Activated T-helper 1 cell treated with anti-CD3 and anti-CD28 coated beads, Interleukin-12 subunit alpha, Interleukin-12 subunit beta, Interleukin-2, Interleukin-4 antibody, amounts not matched to agents 30 ng/mL and 10 ng/mL and 1 ng/mL, durations not matched to agents 14 hours and 24 hours and 36 hours (primary cell): ENCODE data around the gene ALDH3B2. TPM values are rescaled to one million over a fixed set of nuclear protein-coding genes. Genes with fewer than 3 reads are reported as not detected.

Experiments used
- DNase-seq: peaks from one replicate; pipeline ENCODE4 v3.0.0; 2021; ENCODE audit warnings: low spot score
- H3K27ac Mint-ChIP-seq: one replicate; pipeline ENCODE4 v1.8.0; 2021; ENCODE audit warnings: mild to moderate bottlenecking, mixed read lengths
- H3K27me3 Mint-ChIP-seq: one replicate; pipeline ENCODE4 v1.8.0; 2022; ENCODE audit warnings: mild to moderate bottlenecking, moderate library complexity, mixed read lengths; ENCODE audit not compliant: insufficient read depth
- H3K36me3 Mint-ChIP-seq: one replicate; pipeline ENCODE4 v1.8.0; 2021; ENCODE audit warnings: low read depth, mixed read lengths
- H3K4me1 Mint-ChIP-seq: one replicate; pipeline ENCODE4 v1.8.0; 2021; ENCODE audit warnings: low read depth, mixed read lengths
- H3K4me3 Mint-ChIP-seq: one replicate; pipeline ENCODE4 v1.8.0; 2021; ENCODE audit warnings: mild to moderate bottlenecking, moderate library complexity, mixed read lengths
- H3K9me3 Mint-ChIP-seq: one replicate; pipeline ENCODE4 v1.8.0; 2021; ENCODE audit warnings: mixed read lengths
- intact Hi-C: fragments of 100-400 bp; cut with micrococcal nuclease; formaldehyde crosslinking; loops from one replicate; pipeline ENCODE4 v1.15.1; 2024
- total RNA-seq: library from RNA; stranded (reverse); gene quantifications from 2 replicates; pipeline ENCODE4 v1.2.3, GENCODE V29; 2022

ALDH3B2 gene
- total RNA-seq, 1 donor from 2014 or later = not detected

DNA sequence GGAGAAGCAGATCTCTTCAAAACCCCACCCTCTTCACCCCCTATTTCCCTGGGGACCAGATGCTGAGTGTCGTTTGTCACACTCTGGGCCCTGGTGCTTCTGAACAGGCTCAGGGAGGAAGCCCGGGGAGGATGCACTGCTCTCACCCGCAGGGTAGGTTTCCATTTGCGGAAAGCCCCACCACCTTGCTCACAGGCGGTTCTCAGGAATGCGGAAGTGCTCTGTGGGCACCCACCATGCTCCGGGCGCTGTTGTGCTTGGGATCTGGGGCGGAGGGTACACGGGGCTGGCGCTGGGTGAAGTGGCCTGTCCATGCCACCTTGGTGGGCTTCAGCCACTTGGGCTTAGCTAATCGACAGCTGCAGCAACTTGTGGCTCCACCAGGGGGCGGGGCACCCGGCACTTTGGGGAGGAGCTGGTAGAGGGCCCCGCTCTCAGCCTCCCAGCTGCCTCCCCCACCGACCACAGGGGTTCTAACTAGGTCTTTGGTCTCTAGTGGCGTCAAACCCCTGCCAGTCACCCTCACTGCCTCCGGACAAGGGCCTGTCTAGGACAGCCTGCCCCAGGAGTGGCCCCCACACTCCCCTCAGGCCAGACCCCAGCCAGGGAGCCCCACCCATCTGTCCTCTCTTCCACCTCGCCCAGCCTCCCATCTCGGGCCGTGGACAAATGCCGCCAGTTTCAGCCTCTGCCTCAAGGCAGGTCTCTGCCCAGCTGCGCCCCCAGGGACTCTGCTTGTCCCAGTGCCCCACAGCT lies 60.3 kb downstream of the ALDH3B2 start:
- H3K4me1 Mint-ChIP-seq = peaks cover 29% of the 10 kb centered on the region
- H3K27ac Mint-ChIP-seq = peak overlapping the region; percentile 98
- peak; percentile 86 for DNase-seq
- no peaks in the 10 kb centered on the region for H3K27me3 Mint-ChIP-seq
- peak overlapping the region; percentile 79 for H3K4me3 Mint-ChIP-seq
- H3K36me3 Mint-ChIP-seq = peaks cover 26% of the 10 kb centered on the region
- no peaks in the 10 kb centered on the region for H3K9me3 Mint-ChIP-seq
- intact Hi-C loops = loop anchor here (1.0 kb wide), 4 partner anchors 8 to 261 kb away; partner anchors contain the start of genes NDUFV1, NUDT8 and POLD4

DNA sequence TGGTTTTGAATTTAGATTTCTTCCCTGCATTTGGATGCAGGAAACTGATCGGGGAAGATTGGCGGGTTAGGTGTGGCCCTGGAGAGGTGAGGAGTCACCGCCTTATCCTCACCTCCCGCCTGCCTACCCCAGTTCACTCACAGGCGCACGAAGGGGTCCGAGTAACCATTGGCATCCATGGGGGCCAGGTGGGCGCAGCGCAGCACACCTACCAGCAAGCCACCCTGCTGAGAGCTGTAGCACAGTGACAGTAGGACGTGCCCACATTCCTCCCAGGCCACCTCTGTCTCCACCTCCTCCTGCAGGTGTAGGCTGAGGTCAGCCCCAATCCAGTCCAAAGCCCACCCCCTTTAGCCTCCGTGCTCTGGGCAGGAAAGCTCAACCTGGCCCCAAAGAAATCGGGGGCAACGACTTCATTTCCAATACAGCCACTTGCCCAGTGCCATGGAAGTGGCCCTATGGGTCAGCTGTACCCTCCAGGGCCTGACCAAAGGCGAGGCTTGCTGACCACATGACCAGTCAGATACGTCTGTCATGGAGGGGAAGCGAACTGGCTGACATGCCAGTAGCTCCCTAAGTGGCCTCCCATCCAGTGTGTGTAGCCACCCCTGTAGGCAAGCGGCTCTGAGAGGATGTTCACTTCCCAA lies 61.0 kb downstream of the ALDH3B2 start:
- H3K9me3 Mint-ChIP-seq = no peaks in the 10 kb centered on the region
- H3K4me1 Mint-ChIP-seq = peaks cover 36% of the 10 kb centered on the region
- H3K36me3 Mint-ChIP-seq = peaks cover 33% of the 10 kb centered on the region
- H3K4me3 Mint-ChIP-seq = peak overlapping the region; percentile 79
- DNase-seq = no peak
- H3K27me3 Mint-ChIP-seq = no peaks in the 10 kb centered on the region
- intact Hi-C loops = no loop called here
- H3K27ac Mint-ChIP-seq = peak overlapping the region; percentile 98

DNA sequence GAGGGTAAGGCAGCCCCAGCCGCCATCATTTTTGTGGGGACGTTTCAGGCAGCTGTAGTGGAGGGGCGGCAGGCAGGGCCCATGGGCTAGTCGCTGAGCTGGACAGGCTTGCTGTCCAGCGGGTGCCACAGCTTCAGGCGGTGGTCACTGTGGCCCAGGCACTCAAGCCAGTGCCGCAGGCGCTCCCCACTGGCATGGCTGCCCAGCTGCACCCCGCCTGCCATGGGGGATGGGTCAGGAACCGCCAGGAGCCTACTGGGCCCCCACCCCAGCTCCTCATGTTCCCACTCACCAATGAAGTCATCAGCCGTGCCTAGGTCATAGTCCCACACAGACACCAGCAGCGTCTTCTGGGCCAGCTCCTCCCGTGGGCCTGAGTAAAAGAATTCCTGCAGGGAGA lies 61.7 kb downstream of the ALDH3B2 start:
- Mint-ChIP-seq H3K27me3 (no peaks in the 10 kb centered on the region), H3K36me3 (peaks cover 35% of the 10 kb centered on the region), H3K27ac (peak overlapping the region; percentile 98), H3K9me3 (no peaks in the 10 kb centered on the region), H3K4me1 (peaks cover 36% of the 10 kb centered on the region), H3K4me3 (no peak overlapping the region)
- intact Hi-C loops = no loop called here
- DNase-seq = no peak

Other genes with a start within 250 kb of the ALDH3B2 start
- gene RPS6KB2, start 246.1 kb downstream of the ALDH3B2 start, total RNA-seq = 84.1 and 86.2 TPM in 2 replicates
- gene PTPRCAP, start 236.9 kb downstream of the ALDH3B2 start, total RNA-seq = 108 and 109 TPM in 2 replicates
- 222 and 225 TPM in 2 replicates for gene CORO1B, start 231.1 kb downstream of the ALDH3B2 start, total RNA-seq
- gene GPR152, start 221.9 kb downstream of the ALDH3B2 start, total RNA-seq = not detected in 2 replicates
- gene CABP4, start 219.3 kb downstream of the ALDH3B2 start, total RNA-seq = 0.86 and 0.96 TPM in 2 replicates
- gene TMEM134, start 205.4 kb downstream of the ALDH3B2 start, total RNA-seq = 55.1 and 61.4 TPM in 2 replicates
- 200 and 203 TPM in 2 replicates for gene AIP, start 191.6 kb downstream of the ALDH3B2 start, total RNA-seq
- 138 and 140 TPM in 2 replicates for gene PITPNM1, start 169.3 kb downstream of the ALDH3B2 start, total RNA-seq
- 107 and 115 TPM in 2 replicates for gene CDK2AP2, start 166.5 kb downstream of the ALDH3B2 start, total RNA-seq
- gene CABP2, start 151.2 kb downstream of the ALDH3B2 start, total RNA-seq = not detected in 2 replicates
- gene GSTP1, start 90.8 kb downstream of the ALDH3B2 start, total RNA-seq = 278 and 289 TPM in 2 replicates
- 289 and 303 TPM in 2 replicates for gene NDUFV1, start 67.7 kb downstream of the ALDH3B2 start, total RNA-seq
- 18.5 and 19.9 TPM in 2 replicates for gene NUDT8, start 44.7 kb downstream of the ALDH3B2 start, total RNA-seq
- gene TBX10, start 34.9 kb downstream of the ALDH3B2 start, total RNA-seq = not detected in 2 replicates
- gene ACY3, start 23.9 kb downstream of the ALDH3B2 start, total RNA-seq = 0.32 TPM in 1 of 2 replicates, not detected in the other